H1 (cell line): ENCODE data around the gene NFKB1. TPM values are rescaled to one million over a fixed set of nuclear protein-coding genes. Genes with fewer than 3 reads are reported as not detected.

Source experiments
- CTCF ChIA-PET: fragments of 300-600 bp; sonication (Branson Sonifier 250); formaldehyde crosslinking; loops from one replicate; lab custom pipeline; 2021; ENCODE audit not compliant: partially characterized antibody; lab: Charles Lee
- POLR2A ChIA-PET: fragments of 300-600 bp; sonication (Branson Sonifier 250); formaldehyde crosslinking; loops from one replicate; lab custom pipeline; 2021; ENCODE audit warnings: inconsistent platforms; ENCODE audit not compliant: partially characterized antibody; lab: Charles Lee
- DNase-seq, 2 experiments: peaks; one replicate each; pipeline versions ENCODE4 v3.0.0 to v3.0.0-alpha.2; 2010 to 2022; ENCODE audit warnings: low spot score in 2 of 2, low read depth in 1 of 2, mixed read lengths in 1 of 2
- FAIRE-seq: peaks from 2 replicates; lab custom pipeline; 2011; peaks lifted over from hg19 to GRCh38; lab: Jason Lieb, UNC
- H2AFZ ChIP-seq: 2 replicates; pipeline ENCODE4 v1.8.1; 2012; ENCODE audit warnings: low read length, inconsistent platforms
- H2AK5ac ChIP-seq: 2 replicates; pipeline ENCODE4 v1.6.1; 2013; ENCODE audit warnings: low read depth, low read length
- H2BK120ac ChIP-seq: replicated peaks from 2 replicates; pipeline ENCODE3; 2013; ENCODE audit warnings: low read depth, low read length, inconsistent platforms
- H2BK12ac ChIP-seq: 2 replicates; pipeline ENCODE4 v1.6.1; 2013; ENCODE audit warnings: low read depth, low read length
- H2BK15ac ChIP-seq: 2 replicates; pipeline ENCODE4 v1.6.1; 2013; ENCODE audit warnings: low read length
- H2BK20ac ChIP-seq: 2 replicates; pipeline ENCODE4 v1.6.1; 2013; ENCODE audit warnings: low read length
- H2BK5ac ChIP-seq: 2 replicates; pipeline ENCODE4 v1.6.1; 2013; ENCODE audit warnings: low read depth, low read length
- H3K14ac ChIP-seq: 2 replicates; pipeline ENCODE4 v1.6.1; 2013; ENCODE audit warnings: inconsistent platforms; ENCODE audit not compliant: insufficient read length
- H3K18ac ChIP-seq: 2 replicates; pipeline ENCODE4 v1.6.1; 2013; ENCODE audit warnings: low read length; ENCODE audit errors: extremely low read depth
- H3K23ac ChIP-seq: 2 replicates; pipeline ENCODE4 v1.6.1; 2013; ENCODE audit warnings: inconsistent platforms; ENCODE audit not compliant: insufficient read length
- H3K23me2 ChIP-seq: 2 replicates; pipeline ENCODE4 v1.6.1; 2013; ENCODE audit warnings: low read depth, low read length
- H3K27ac ChIP-seq: 2 replicates; pipeline ENCODE4 v1.6.1; 2011; ENCODE audit warnings: low read depth, low read length, inconsistent platforms
- H3K27me3 ChIP-seq, 4 experiments: replicated peaks in 1 of 4; 1 replicate in 1 of 4; 2 replicates in 3 of 4; pipeline versions ENCODE4 v1.6.1 to v1.8.1; 2011 to 2013; ENCODE audit warnings: low read length in 3 of 4, mild to moderate bottlenecking in 3 of 4, inconsistent platforms in 2 of 4, mixed read lengths in 2 of 4, moderate library complexity in 1 of 4; ENCODE audit not compliant: control insufficient read depth in 3 of 4, insufficient read depth in 3 of 4; ENCODE audit errors: extremely low read depth in 1 of 4
- H3K36me3 ChIP-seq, 4 experiments: 2 replicates each; pipeline versions ENCODE4 v1.6.1 to v1.8.1; 2011 to 2013; ENCODE audit warnings: mild to moderate bottlenecking in 4 of 4, low read length in 3 of 4, moderate library complexity in 2 of 4, control low read depth in 1 of 4, inconsistent platforms in 1 of 4; ENCODE audit not compliant: insufficient read depth in 4 of 4, control insufficient read depth in 2 of 4
- H3K4ac ChIP-seq: replicated peaks from 2 replicates; pipeline ENCODE3; 2013; ENCODE audit warnings: low read length, low read depth, mixed read lengths, inconsistent platforms; ENCODE audit not compliant: insufficient read length
- H3K4me1 ChIP-seq, 4 experiments: replicated peaks in 1 of 4; 1 replicate in 1 of 4; 2 replicates in 3 of 4; pipeline versions ENCODE4 v1.6.1 to v1.8.1; 2011 to 2013; ENCODE audit warnings: low read length in 3 of 4, inconsistent platforms in 2 of 4, mixed read lengths in 1 of 4; ENCODE audit not compliant: insufficient read depth in 4 of 4, control insufficient read depth in 3 of 4
- H3K4me2 ChIP-seq, 2 experiments: 2 replicates each; pipeline versions ENCODE4 v1.6.1 to v1.8.1; 2011 to 2013; ENCODE audit warnings: low read depth in 2 of 2, low read length in 2 of 2, control low read depth in 1 of 2, inconsistent platforms in 1 of 2, mild to moderate bottlenecking in 1 of 2; ENCODE audit not compliant: insufficient read depth in 1 of 2
- H3K4me3 ChIP-seq, 4 experiments: fragments of 200-600, 300-600 bp in 1 of 4; sonication (generic), shearing (Covaris generic), sonication (Bioruptor Twin) in 1 of 4; 2 replicates each; pipeline versions ENCODE4 v1.5.1 to v1.8.1; 2011 to 2016; ENCODE audit warnings: low read length in 4 of 4, low read depth in 3 of 4, control low read depth in 2 of 4, inconsistent platforms in 2 of 4, mild to moderate bottlenecking in 2 of 4, mixed read lengths in 1 of 4, moderate library complexity in 1 of 4; ENCODE audit not compliant: insufficient read depth in 2 of 4; ENCODE audit errors: extremely low read depth in 1 of 4
- H3K56ac ChIP-seq: replicated peaks from 2 replicates; pipeline ENCODE3; 2013; ENCODE audit warnings: low read depth, mild to moderate bottlenecking, mixed read lengths, low read length, inconsistent platforms; ENCODE audit not compliant: insufficient read length
- H3K79me1 ChIP-seq: 2 replicates; pipeline ENCODE4 v1.6.1; 2013; ENCODE audit warnings: low read depth, low read length, control low read depth
- H3K79me2 ChIP-seq, 2 experiments: 2 replicates each; pipeline versions ENCODE4 v1.6.1 to v1.8.1; 2012 to 2013; ENCODE audit warnings: low read length in 2 of 2, mild to moderate bottlenecking in 2 of 2, inconsistent platforms in 1 of 2; ENCODE audit not compliant: insufficient read depth in 2 of 2, control insufficient read depth in 1 of 2
- H3K9ac ChIP-seq, 4 experiments: replicated peaks in 1 of 4; 1 replicate in 1 of 4; 2 replicates in 3 of 4; pipeline versions ENCODE4 v1.6.1 to v1.8.1; 2011 to 2013; ENCODE audit warnings: low read depth in 3 of 4, low read length in 3 of 4, control low read depth in 2 of 4, mild to moderate bottlenecking in 2 of 4, moderate library complexity in 2 of 4, inconsistent platforms in 1 of 4; ENCODE audit errors: extremely low read depth in 1 of 4
- H3K9me3 ChIP-seq, 2 experiments: 2 replicates each; pipeline versions ENCODE4 v1.6.1 to v1.8.1; 2012 to 2013; ENCODE audit warnings: mild to moderate bottlenecking in 2 of 2, moderate library complexity in 2 of 2, control low read depth in 1 of 2, inconsistent platforms in 1 of 2, low read depth in 1 of 2, low read length in 1 of 2, mixed read lengths in 1 of 2; ENCODE audit not compliant: insufficient read depth in 2 of 2
- H4K20me1 ChIP-seq, 2 experiments: replicated peaks in 1 of 2; 2 replicates each; pipeline versions ENCODE3 to v1.8.1; 2011 to 2013; ENCODE audit warnings: inconsistent platforms in 2 of 2, low read length in 2 of 2, mild to moderate bottlenecking in 1 of 2; ENCODE audit not compliant: insufficient read depth in 2 of 2, control insufficient read depth in 1 of 2
- H4K5ac ChIP-seq: 2 replicates; pipeline ENCODE4 v1.6.1; 2013; ENCODE audit warnings: low read length, low read depth, mixed read lengths, inconsistent platforms; ENCODE audit not compliant: insufficient read length
- H4K8ac ChIP-seq: 2 replicates; pipeline ENCODE4 v1.8.0; 2013; ENCODE audit warnings: mild to moderate bottlenecking, moderate library complexity, low read length, inconsistent platforms; ENCODE audit not compliant: insufficient read depth; ENCODE audit errors: extremely low read depth
- H4K91ac ChIP-seq: replicated peaks from 2 replicates; pipeline ENCODE3; 2013; ENCODE audit warnings: low read length, mixed read lengths, inconsistent platforms; ENCODE audit not compliant: insufficient read length
- JUND ChIP-seq: IDR thresholded peaks from 2 replicates; pipeline ENCODE4 v1.6.1; 2011; ENCODE audit warnings: mild to moderate bottlenecking, improper control_type of control experiment, low read length
- KDM1A ChIP-seq: fragments of 200-600, 300-600 bp; sonication (generic); IDR thresholded peaks from 2 replicates; pipeline ENCODE4 v1.7.1; 2016; ENCODE audit warnings: mild to moderate bottlenecking, low read length, borderline replicate concordance
- MAFK ChIP-seq: IDR thresholded peaks from 2 replicates; pipeline ENCODE4 v1.6.1; 2012; ENCODE audit warnings: low read depth, mild to moderate bottlenecking, improper control_type of control experiment, low read length
- NANOG ChIP-seq: IDR thresholded peaks from 2 replicates; pipeline ENCODE4 v1.6.1; 2011; ENCODE audit warnings: low read length, low read depth, mild to moderate bottlenecking, inconsistent platforms; ENCODE audit not compliant: insufficient read depth, poor library complexity, severe bottlenecking
- RAD21 ChIP-seq, 2 experiments: IDR thresholded peaks in 1 of 2; conservative IDR thresholded peaks in 1 of 2; 2 replicates each; pipeline ENCODE4 v1.6.1; 2011; ENCODE audit warnings: low read depth in 2 of 2, low read length in 2 of 2, improper control_type of control experiment in 1 of 2, inconsistent platforms in 1 of 2, mild to moderate bottlenecking in 1 of 2, moderate library complexity in 1 of 2
- SP2 ChIP-seq: IDR thresholded peaks from 2 replicates; pipeline ENCODE4 v1.6.1; 2012; ENCODE audit warnings: mild to moderate bottlenecking, low read length, inconsistent platforms
- ZNF274 ChIP-seq: IDR thresholded peaks from 2 replicates; pipeline ENCODE4 v1.7.0; 2012; ENCODE audit warnings: low read length, borderline replicate concordance; ENCODE audit errors: extremely low read depth
- WGBS, 2 experiments: shearing (Covaris generic) in 1 of 2; methylation state at CpG; one replicate each; pipeline versions ENCODE4 v1.1.6 to v1.1.7; 2013 to 2015; ENCODE audit warnings: low lambda C conversion rate in 2 of 2, mixed read lengths in 2 of 2, inconsistent platforms in 1 of 2, low coverage in 1 of 2, missing lambda C conversion rate in 1 of 2; ENCODE audit not compliant: insufficient replicate concordance in 2 of 2, insufficient coverage in 1 of 2, insufficient read length in 1 of 2; ENCODE audit errors: extremely low coverage in 1 of 2, missing lambda C conversion rate in 1 of 2; 5-methylcytosine and 5-hydroxymethylcytosine counted together
- polyA plus RNA-seq, 7 experiments: library from polyadenylated mRNA; depleted of rRNA in 3 of 7; stranded (reverse) in 5 of 7; unstranded in 2 of 7; fragments of >200 nt in 5 of 7; fragments of 200-250 nt in 2 of 7; gene quantifications; 1 replicate in 5 of 7; 2 replicates in 1 of 7; 4 replicates in 1 of 7; pipeline versions ENCODE4 v1.2.1 to v1.2.3, GENCODE V29; 2011 to 2013; ENCODE audit warnings: missing spikeins in 2 of 7, mixed read lengths in 2 of 7
- total RNA-seq: library from RNA; stranded (reverse); fragmentation: NEBNext Ultra II Directional; extraction: Animal tissue kit (Norgen Biotek cat#: 25700); gene quantifications from 2 replicates; pipeline ENCODE4 v1.2.1, GENCODE V29; 2021
- TF ChIP-seq, protein P1 (sequence below): IDR thresholded peaks from 2 replicates; pipeline ENCODE4 v1.6.1; 2011; ENCODE audit warnings: low read length, improper control_type of control experiment
- TF ChIP-seq, protein P2 (sequence below): IDR thresholded peaks from 2 replicates; pipeline ENCODE4 v1.6.1; 2011; ENCODE audit warnings: low read depth, mild to moderate bottlenecking, low read length; ENCODE audit not compliant: insufficient read depth

Gene NFKB1
- total and polyA plus RNA-seq, 2 of the 8 experiments (the other 6 are each of a cell fraction or from before 2014, with no cell fraction given): 2.9 to 6.8 TPM

DNA sequence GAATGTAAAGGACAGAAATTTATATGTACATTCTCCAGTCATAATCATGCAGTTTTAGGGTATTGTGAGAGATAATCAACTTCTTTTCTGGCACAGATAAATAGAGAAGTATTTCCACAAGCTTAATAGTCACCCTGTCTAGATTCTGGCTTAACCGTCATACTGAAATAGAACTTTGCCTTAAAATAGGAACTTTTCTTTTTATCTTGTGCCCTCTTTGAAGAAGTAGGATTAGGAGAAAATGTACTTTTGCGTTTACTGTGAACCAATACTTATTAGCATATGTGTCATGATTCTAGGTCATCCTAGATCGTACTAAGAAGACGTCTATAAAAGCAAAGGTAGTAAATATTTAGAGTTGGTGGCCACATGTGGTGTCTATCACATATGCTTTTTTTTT, 95.4 kb downstream of the NFKB1 start:
- H3K4me1 ChIP-seq: no peaks in the 10 kb centered on the region
- H3K4ac ChIP-seq: no peak overlapping the region
- CTCF ChIA-PET: no interaction called here
- H3K79me2 ChIP-seq: no peaks in the 10 kb centered on the region
- H3K79me1 ChIP-seq: no peaks in the 10 kb centered on the region
- no peak overlapping the region for H2AK5ac ChIP-seq
- no peak overlapping the region for H2BK20ac ChIP-seq
- H4K8ac ChIP-seq: no peak overlapping the region
- 95% methylated on average over 4 of the region's 4 CpGs; no CpG with 5 or more reads in 1 of the 2 experiments for WGBS, 2 experiments
- no peak overlapping the region for H3K4me3 ChIP-seq
- no peak for DNase-seq
- H2BK15ac ChIP-seq: no peak overlapping the region
- H3K36me3 ChIP-seq: no peaks in the 10 kb centered on the region
- H3K27me3 ChIP-seq: no peaks in the 10 kb centered on the region
- no peaks in the 10 kb centered on the region for H3K9me3 ChIP-seq
- no peak overlapping the region for H3K9ac ChIP-seq
- no peak overlapping the region for H4K91ac ChIP-seq
- H3K56ac ChIP-seq: no peak overlapping the region
- no peak overlapping the region for H4K5ac ChIP-seq
- H3K18ac ChIP-seq: no peak overlapping the region
- no peak overlapping the region for H3K23ac ChIP-seq
- POLR2A ChIA-PET: no interaction called here
- no peak overlapping the region for H2BK5ac ChIP-seq
- no peaks in the 10 kb centered on the region for H3K23me2 ChIP-seq
- H3K4me2 ChIP-seq: no peak overlapping the region
- H2BK120ac ChIP-seq: no peak overlapping the region
- no peak overlapping the region for H3K14ac ChIP-seq
- no peak overlapping the region for H2BK12ac ChIP-seq
- H3K27ac ChIP-seq: no peak overlapping the region
- no peak for FAIRE-seq
- H2AFZ ChIP-seq: no peak overlapping the region
- TF ChIP-seq RAD21 (IDR thresholded peaks at IDR 0.05 in 1 of 2, conservative IDR thresholded peaks at IDR 0.05 in 1 of 2; ENCODE audit: low read depth in 2 of 2, low read length in 2 of 2) (no peak), NANOG (no peak), SP2 (no peak), JUND (no peak), KDM1A (no peak), ZNF274 (no peak), MAFK (no peak)
- TF ChIP-seq, protein P1, sequence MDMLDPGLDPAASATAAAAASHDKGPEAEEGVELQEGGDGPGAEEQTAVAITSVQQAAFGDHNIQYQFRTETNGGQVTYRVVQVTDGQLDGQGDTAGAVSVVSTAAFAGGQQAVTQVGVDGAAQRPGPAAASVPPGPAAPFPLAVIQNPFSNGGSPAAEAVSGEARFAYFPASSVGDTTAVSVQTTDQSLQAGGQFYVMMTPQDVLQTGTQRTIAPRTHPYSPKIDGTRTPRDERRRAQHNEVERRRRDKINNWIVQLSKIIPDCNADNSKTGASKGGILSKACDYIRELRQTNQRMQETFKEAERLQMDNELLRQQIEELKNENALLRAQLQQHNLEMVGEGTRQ: no peak
- TF ChIP-seq, protein P2, sequence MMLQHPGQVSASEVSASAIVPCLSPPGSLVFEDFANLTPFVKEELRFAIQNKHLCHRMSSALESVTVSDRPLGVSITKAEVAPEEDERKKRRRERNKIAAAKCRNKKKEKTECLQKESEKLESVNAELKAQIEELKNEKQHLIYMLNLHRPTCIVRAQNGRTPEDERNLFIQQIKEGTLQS: no peak
- H4K20me1 ChIP-seq: peaks cover 0 to 2% of the 10 kb centered on the region in 2 experiments
